ENCODE results near the gene COL19A1. TPM values are rescaled to one million over a fixed set of nuclear protein-coding genes. Genes with fewer than 3 reads are reported as not detected.
"Not testable (repeated sequence)": the region's sequence is repeated elsewhere in the genome, so short reads cannot be mapped to it uniquely, and the experiment has no call there.

The COL19A1 gene
- total RNA-seq, 1 donor from 2014 or later, result not detected

- no peak for DNase-seq
Observed at GRCh38 chr6:69901361-69901760, 35.0 kb downstream of the COL19A1 start.

- no peak for DNase-seq
Observed at GRCh38 chr6:69907981-69908498, 41.7 kb downstream of the COL19A1 start.

GRCh38 chr6:69913361-69913760 lies 47.0 kb downstream of the COL19A1 start:
- DNase-seq, result no peak

- DNase-seq, result no peak
Observed at GRCh38 chr6:69914015-69914485, 47.7 kb downstream of the COL19A1 start.

GRCh38 chr6:69915346-69915745 lies 49.0 kb downstream of the COL19A1 start:
- no peak for DNase-seq

- no peak for DNase-seq
Observed at GRCh38 chr6:69917834-69918233, 51.5 kb downstream of the COL19A1 start.

- no peak for DNase-seq
Observed at GRCh38 chr6:69918813-69919475, 52.6 kb downstream of the COL19A1 start.

GRCh38 chr6:69921066-69921465 lies 54.7 kb downstream of the COL19A1 start:
- not testable (repeated sequence) for DNase-seq

- DNase-seq, result not testable (repeated sequence)
Observed at GRCh38 chr6:69921611-69922010, 55.3 kb downstream of the COL19A1 start.

GRCh38 chr6:69926745-69927144 lies 60.4 kb downstream of the COL19A1 start:
- DNase-seq, result no peak

- no peak for DNase-seq
Observed at GRCh38 chr6:69933239-69933638, 66.9 kb downstream of the COL19A1 start.

GRCh38 chr6:69935079-69935478 lies 68.7 kb downstream of the COL19A1 start:
- DNase-seq, result no peak

- no peak for DNase-seq
Observed at GRCh38 chr6:69936674-69937363, 70.5 kb downstream of the COL19A1 start.

GRCh38 chr6:69937402-69938136 lies 71.2 kb downstream of the COL19A1 start:
- DNase-seq, result no peak

- DNase-seq, result no peak
Observed at GRCh38 chr6:69942485-69942884, 76.1 kb downstream of the COL19A1 start.

GRCh38 chr6:69945192-69945591 lies 78.8 kb downstream of the COL19A1 start:
- DNase-seq, result no peak

GRCh38 chr6:69948479-69949114 lies 82.2 kb downstream of the COL19A1 start:
- DNase-seq, result no peak

- no peak for DNase-seq
Observed at GRCh38 chr6:69953491-69953890, 87.1 kb downstream of the COL19A1 start.

GRCh38 chr6:69954733-69955132 lies 88.4 kb downstream of the COL19A1 start:
- DNase-seq, result no peak

GRCh38 chr6:69957985-69958559 lies 91.7 kb downstream of the COL19A1 start:
- DNase-seq, result no peak

- DNase-seq, result no peak
Observed at GRCh38 chr6:69958978-69959377, 92.6 kb downstream of the COL19A1 start.

GRCh38 chr6:69965974-69966373 lies 99.6 kb downstream of the COL19A1 start:
- DNase-seq, result not testable (repeated sequence)

Data from dermis blood vessel endothelial cell (primary cell).